GM23248 (cell line): ENCODE measurements around the gene ZNF213. TPM values are rescaled to one million over a fixed set of nuclear protein-coding genes. Genes with fewer than 3 reads are reported as not detected.
A peak's percentile ranks its signal among the peaks of the same experiment; 100 is the strongest.

Source experiments
- DNase-seq: peaks from one replicate; pipeline ENCODE4 v3.0.0-alpha.2; 2015
- H2AFZ ChIP-seq: fragments of 200-600 bp; sonication (generic); 2 replicates; pipeline ENCODE4 v1.6.1; 2016; ENCODE audit warnings: antibody characterized with exemption
- H3F3A ChIP-seq: fragments of 200-600 bp; sonication (generic); 2 replicates; pipeline ENCODE4 v1.6.1; 2016; ENCODE audit warnings: mild to moderate bottlenecking, antibody characterized with exemption, mixed run types; ENCODE audit not compliant: insufficient read depth
- H3K27ac ChIP-seq: fragments of 200-600 bp; sonication (generic); 2 replicates; pipeline ENCODE4 v1.5.1; 2016; ENCODE audit warnings: mild to moderate bottlenecking
- H3K27me3 ChIP-seq: fragments of 200-600 bp; sonication (generic); replicated peaks from 2 replicates; pipeline ENCODE4 v1.6.1; 2016; ENCODE audit warnings: mild to moderate bottlenecking; ENCODE audit not compliant: insufficient read depth
- H3K36me3 ChIP-seq: fragments of 200-600 bp; sonication (generic); 2 replicates; pipeline ENCODE4 v1.6.1; 2016; ENCODE audit warnings: low read depth, mild to moderate bottlenecking
- H3K4me1 ChIP-seq: fragments of 200-600 bp; sonication (generic); 2 replicates; pipeline ENCODE4 v1.6.1; 2016; ENCODE audit warnings: mild to moderate bottlenecking; ENCODE audit not compliant: insufficient read depth
- H3K4me2 ChIP-seq: fragments of 200-600 bp; sonication (generic); one replicate; pipeline ENCODE4 v1.6.1; 2016; ENCODE audit warnings: mild to moderate bottlenecking; ENCODE audit not compliant: unreplicated experiment
- H3K4me3 ChIP-seq: fragments of 200-600 bp; sonication (generic); 2 replicates; pipeline ENCODE4 v1.5.1; 2016; ENCODE audit warnings: mild to moderate bottlenecking
- H3K79me2 ChIP-seq: fragments of 200-600 bp; sonication (generic); 2 replicates; pipeline ENCODE4 v1.6.1; 2016; ENCODE audit warnings: mild to moderate bottlenecking; ENCODE audit not compliant: insufficient read depth
- H3K9ac ChIP-seq: fragments of 200-600 bp; sonication (generic); 2 replicates; pipeline ENCODE4 v1.6.1; 2016; ENCODE audit warnings: mild to moderate bottlenecking
- H3K9me2 ChIP-seq: fragments of 200-600 bp; sonication (generic); 2 replicates; pipeline ENCODE4 v1.6.1; 2016; ENCODE audit warnings: mixed run types, mild to moderate bottlenecking, moderate library complexity; ENCODE audit not compliant: insufficient read depth
- H3K9me3 ChIP-seq: fragments of 200-600 bp; sonication (generic); one replicate; pipeline ENCODE4 v1.6.1; 2017; ENCODE audit warnings: low read depth
- H4K20me1 ChIP-seq: fragments of 200-600 bp; sonication (generic); 2 replicates; pipeline ENCODE4 v1.6.0; 2016; ENCODE audit not compliant: insufficient read depth
- EZH2 ChIP-seq: fragments of 200-600 bp; sonication (generic); IDR thresholded peaks from 2 replicates; pipeline ENCODE4 v1.6.1; 2018; ENCODE audit warnings: antibody characterized with exemption, mild to moderate bottlenecking; ENCODE audit not compliant: insufficient read depth, poor library complexity, severe bottlenecking
- EZH2phosphoT487 ChIP-seq: fragments of 200-600 bp; sonication (generic); IDR thresholded peaks from 2 replicates; pipeline ENCODE4 v1.6.1; 2018; ENCODE audit warnings: antibody characterized with exemption, moderate library complexity, mild to moderate bottlenecking, low read depth; ENCODE audit not compliant: insufficient read depth
- WGBS, 2 experiments: methylation state at CpG; one replicate each; pipeline ENCODE4 v1.1.6; 2015 to 2017; ENCODE audit warnings: low lambda C conversion rate in 2 of 2, low coverage in 1 of 2; ENCODE audit errors: missing lambda C conversion rate in 2 of 2; 5-methylcytosine and 5-hydroxymethylcytosine counted together
- in situ Hi-C: fragments of 300-500 bp; cut with MboI; formaldehyde crosslinking; loops from 2 replicates; pipeline ENCODE4 v1.15.0; 2020
- polyA plus RNA-seq: library from polyadenylated mRNA; unstranded; fragments of >200 nt; fragmentation: Nextera tagmentation; extraction: Ambion mirVana; gene quantifications from 2 replicates; pipeline ENCODE4 v1.2.1, GENCODE V29; 2016
- total RNA-seq: library from RNA; depleted of rRNA; stranded (reverse); fragments of >200 nt; shearing (Covaris generic); gene quantifications from 2 replicates; pipeline ENCODE4 v1.2.3, GENCODE V29; 2014

Gene ZNF213
- total and polyA plus RNA-seq, 2 experiments from 2014 or later = 5.3 to 7.3 TPM

GRCh38 chr16:3133844-3134243 is 985 bp upstream of the ZNF213 start:
- peak overlapping the region; percentile 94 for H3K4me2 ChIP-seq
- in situ Hi-C loops = no loop called here
- H3K9me2 ChIP-seq = no peaks in the 10 kb centered on the region
- peak; percentile 36 for DNase-seq
- H2AFZ ChIP-seq = peak overlapping the region; percentile 95
- peaks cover 63% of the 10 kb centered on the region for H3K79me2 ChIP-seq
- no peaks in the 10 kb centered on the region for H3K27me3 ChIP-seq
- WGBS, 2 experiments = 8 to 9% methylated on average over 7 of the region's 7 CpGs
- H3K36me3 ChIP-seq = no peaks in the 10 kb centered on the region
- no peaks in the 10 kb centered on the region for H3K9me3 ChIP-seq
- H3F3A ChIP-seq = peaks cover 21% of the 10 kb centered on the region
- H3K4me3 ChIP-seq = peak overlapping the region; percentile 100
- peaks cover 17% of the 10 kb centered on the region for H3K4me1 ChIP-seq
- no peaks in the 10 kb centered on the region for H4K20me1 ChIP-seq
- TF ChIP-seq EZH2 (no peak), EZH2phosphoT487 (no peak)
- H3K27ac ChIP-seq = peak overlapping the region; percentile 92
- H3K9ac ChIP-seq = peak overlapping the region; percentile 99

GRCh38 chr16:3135126-3135715 is 392 bp downstream of the ZNF213 start:
- WGBS, 2 experiments = 2% methylated on average over 22 to 34 of the region's 43 CpGs
- Histone ChIP-seq H3K27me3 (no peaks in the 10 kb centered on the region), H3K79me2 (peaks cover 62% of the 10 kb centered on the region), H2AFZ (peak overlapping the region; percentile 96), H3K27ac (peak overlapping the region; percentile 70), H4K20me1 (no peaks in the 10 kb centered on the region), H3K4me2 (peak overlapping the region; percentile 86), H3K9ac (peak overlapping the region; percentile 91), H3K4me3 (peak overlapping the region; percentile 98), H3K36me3 (no peaks in the 10 kb centered on the region), H3K9me2 (no peaks in the 10 kb centered on the region), H3K4me1 (peaks cover 7% of the 10 kb centered on the region), H3K9me3 (no peaks in the 10 kb centered on the region), H3F3A (peaks cover 15% of the 10 kb centered on the region)
- no peak for TF ChIP-seq EZH2phosphoT487
- no peak for TF ChIP-seq EZH2
- in situ Hi-C loops = no loop called here
- no peak for DNase-seq

- Histone ChIP-seq H3K9ac (no peak overlapping the region; the same call in 1 of the 2 replicates), H3K4me1 (peaks cover 7% of the 10 kb centered on the region), H3K79me2 (peaks cover 52% of the 10 kb centered on the region), H3K27me3 (no peaks in the 10 kb centered on the region), H3K27ac (no peak overlapping the region), H4K20me1 (no peaks in the 10 kb centered on the region), H3F3A (peaks cover 4% of the 10 kb centered on the region; the same call in 1 of the 2 replicates), H3K9me3 (no peaks in the 10 kb centered on the region), H2AFZ (no peak overlapping the region), H3K4me2 (no peak overlapping the region), H3K4me3 (no peak overlapping the region), H3K36me3 (no peaks in the 10 kb centered on the region), H3K9me2 (no peaks in the 10 kb centered on the region)
- no peak for DNase-seq
- 93 to 100% methylated on average over 13 of the region's 13 CpGs for WGBS, 2 experiments
- in situ Hi-C loops = no loop called here
- TF ChIP-seq EZH2 (no peak), EZH2phosphoT487 (no peak)
Observed at GRCh38 chr16:3137267-3137666, 2.4 kb downstream of the ZNF213 start.

GRCh38 chr16:3138342-3138741 is 3.5 kb downstream of the ZNF213 start:
- H3K9me3 ChIP-seq = no peaks in the 10 kb centered on the region
- H3K9me2 ChIP-seq = no peaks in the 10 kb centered on the region
- in situ Hi-C loops = no loop called here

More at GRCh38 chr16:3138342-3138741, 3.5 kb downstream of the ZNF213 start:
- H3K9ac ChIP-seq = no peak overlapping the region
- DNase-seq = no peak
- H3K27ac ChIP-seq = no peak overlapping the region
- H3K27me3 ChIP-seq = no peaks in the 10 kb centered on the region
- WGBS, 2 experiments = 90 to 94% methylated on average over 21 of the region's 21 CpGs
- no peak overlapping the region for H2AFZ ChIP-seq
- H3K4me3 ChIP-seq = no peak overlapping the region
- H3K4me1 ChIP-seq = peaks cover 7% of the 10 kb centered on the region; the same call in 1 of the 2 replicates
- no peaks in the 10 kb centered on the region for H4K20me1 ChIP-seq
- H3K4me2 ChIP-seq = no peak overlapping the region
- H3K36me3 ChIP-seq = no peaks in the 10 kb centered on the region
- TF ChIP-seq EZH2 (no peak), EZH2phosphoT487 (no peak)
- H3K79me2 ChIP-seq = peaks cover 42% of the 10 kb centered on the region
- H3F3A ChIP-seq = no peaks in the 10 kb centered on the region
